PC-3 (cell line): Measurements from ENCODE around the gene SLC39A1. TPM values are rescaled to one million over a fixed set of nuclear protein-coding genes. Genes with fewer than 3 reads are reported as not detected.

Source experiments
- ATAC-seq: fragments of 200-7000 bp; cut with Tn5 transposase; 2 replicates; pipeline ENCODE4 v1.9.1; 2020; ENCODE audit warnings: mild to moderate bottlenecking, moderate library complexity
- BruUV-seq: library from RNA; stranded (reverse); fragments of 400-500 nt; replicated peaks from 2 replicates; lab custom pipeline; 2021; lab: Mats Ljungman, UMichigan
- CTCF ChIA-PET: fragments of 300-600 bp; sonication (Branson Sonifier 250); formaldehyde crosslinking; loops from one replicate; lab custom pipeline; 2022; ENCODE audit warnings: antibody characterized with exemption; lab: Charles Lee
- POLR2A ChIA-PET: fragments of 300-600 bp; sonication (Branson Sonifier 250); formaldehyde crosslinking; loops from one replicate; lab custom pipeline; 2022; ENCODE audit warnings: antibody characterized with exemption; ENCODE audit not compliant: unreplicated experiment; lab: Charles Lee
- DNase-seq: peaks from one replicate; pipeline ENCODE4 v3.0.0-alpha.2; 2015
- H2AFZ ChIP-seq: fragments of 300-600 bp; sonication (generic); 2 replicates; pipeline ENCODE4 v1.6.0; 2016; ENCODE audit warnings: antibody characterized with exemption, low read length
- H3F3A ChIP-seq: fragments of 300-600 bp; sonication (generic); one replicate; pipeline ENCODE4 v1.6.0; 2017; ENCODE audit warnings: antibody characterized with exemption, low read length, control low read depth, mild to moderate bottlenecking; ENCODE audit not compliant: unreplicated experiment
- H3K27ac ChIP-seq: fragments of 300-600 bp; sonication (generic); 2 replicates; pipeline ENCODE4 v1.5.1; 2016; ENCODE audit warnings: mild to moderate bottlenecking, low read length
- H3K27me3 ChIP-seq: fragments of 300-600 bp; sonication (generic); 2 replicates; pipeline ENCODE4 v1.6.1; 2016; ENCODE audit warnings: low read length, mixed read lengths
- H3K36me3 ChIP-seq: fragments of 300-600 bp; sonication (generic); 2 replicates; pipeline ENCODE4 v1.6.1; 2016; ENCODE audit warnings: low read depth, mixed run types, low read length, mixed read lengths
- H3K4me1 ChIP-seq: fragments of 300-600 bp; sonication (generic); 2 replicates; pipeline ENCODE4 v1.5.1; 2016; ENCODE audit warnings: low read length; ENCODE audit not compliant: insufficient read depth
- H3K4me2 ChIP-seq: fragments of 300-600 bp; sonication (generic); 2 replicates; pipeline ENCODE4 v1.6.0; 2016; ENCODE audit warnings: low read length
- H3K4me3 ChIP-seq: fragments of 300-600 bp; sonication (generic); 2 replicates; pipeline ENCODE4 v1.5.1; 2016; ENCODE audit warnings: mild to moderate bottlenecking, low read length, mixed read lengths
- H3K79me2 ChIP-seq: fragments of 300-600 bp; sonication (generic); 2 replicates; pipeline ENCODE4 v1.6.1; 2017; ENCODE audit warnings: low read length, mixed read lengths
- H3K9ac ChIP-seq: fragments of 300-600 bp; sonication (generic); 2 replicates; pipeline ENCODE4 v1.6.0; 2016; ENCODE audit warnings: mild to moderate bottlenecking, low read length
- H3K9me2 ChIP-seq: fragments of 300-600 bp; sonication (generic); replicated peaks from 2 replicates; pipeline ENCODE4 v1.6.1; 2016; ENCODE audit warnings: mixed run types, low read length, mixed read lengths
- H3K9me3 ChIP-seq: fragments of 300-600 bp; sonication (generic); 2 replicates; pipeline ENCODE4 v1.6.1; 2016; ENCODE audit warnings: low read length, mixed read lengths
- H4K20me1 ChIP-seq: fragments of 300-600 bp; sonication (generic); 2 replicates; pipeline ENCODE4 v1.6.1; 2016; ENCODE audit warnings: low read length, mixed read lengths
- EZH2 ChIP-seq: fragments of 300-600 bp; sonication (generic); IDR thresholded peaks from one replicate; pipeline ENCODE4 v1.6.1; 2017; ENCODE audit warnings: antibody characterized with exemption, mild to moderate bottlenecking, low read length; ENCODE audit not compliant: unreplicated experiment
- EZH2phosphoT487 ChIP-seq: fragments of 300-600 bp; sonication (generic); IDR thresholded peaks from 2 replicates; pipeline ENCODE4 v1.6.1; 2018; ENCODE audit warnings: mild to moderate bottlenecking, antibody characterized with exemption, low read length, borderline replicate concordance
- intact Hi-C: fragments of 100-400 bp; cut with micrococcal nuclease; formaldehyde crosslinking; loops from 2 replicates; pipeline ENCODE4 v1.9.0; 2023
- total RNA-seq: library from RNA; depleted of rRNA; stranded (reverse); fragments of >200 nt; gene quantifications from 2 replicates; pipeline ENCODE4 v1.2.3, GENCODE V29; 2014
- TF ChIP-seq, protein P1 (sequence below): fragments of 300-600 bp; sonication (generic); conservative IDR thresholded peaks from 2 replicates; pipeline ENCODE4 v1.5.1; 2017; ENCODE audit warnings: antibody characterized with exemption, low read depth, mild to moderate bottlenecking, low read length

Gene SLC39A1
- total RNA-seq, 1 experiment from 2014 or later, result 201 TPM

DNA sequence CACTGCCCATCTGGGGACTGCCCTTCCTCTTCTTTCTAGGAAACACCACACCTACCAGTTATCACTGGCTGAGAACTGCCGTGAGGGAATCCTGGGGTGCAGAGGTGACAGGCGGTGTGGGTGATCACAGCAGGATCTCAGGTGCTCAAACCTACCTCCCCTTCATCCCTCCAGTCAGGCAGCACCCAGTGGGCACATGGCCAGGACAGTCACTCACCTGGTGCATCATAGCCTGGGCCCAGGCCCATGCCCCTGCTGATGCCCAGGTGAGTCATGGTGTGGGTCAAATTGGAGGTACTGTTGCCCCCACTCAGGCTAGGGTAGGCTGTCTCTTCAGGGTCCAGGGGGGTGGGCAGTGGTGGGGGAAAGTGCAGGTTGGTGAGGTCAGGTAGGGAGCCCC, 11.5 kb downstream of the SLC39A1 start:
- Histone ChIP-seq H3K79me2 (peaks cover 35% of the 10 kb centered on the region), H4K20me1 (peaks cover 8% of the 10 kb centered on the region), H3K27me3 (no peaks in the 10 kb centered on the region), H3K4me3 (no peak overlapping the region), H3K9me3 (no peaks in the 10 kb centered on the region), H3K36me3 (peaks cover 33% of the 10 kb centered on the region; the same call in 1 of the 2 replicates), H3F3A (no peaks in the 10 kb centered on the region), H3K4me2 (no peak overlapping the region), H3K9me2 (no peaks in the 10 kb centered on the region), H3K9ac (no peak overlapping the region), H2AFZ (no peak overlapping the region), H3K27ac (no peak overlapping the region), H3K4me1 (peaks cover 19% of the 10 kb centered on the region)
- intact Hi-C loops, result no loop called here
- TF ChIP-seq EZH2phosphoT487, result no peak
- no peak for TF ChIP-seq EZH2
- TF ChIP-seq, protein P1, sequence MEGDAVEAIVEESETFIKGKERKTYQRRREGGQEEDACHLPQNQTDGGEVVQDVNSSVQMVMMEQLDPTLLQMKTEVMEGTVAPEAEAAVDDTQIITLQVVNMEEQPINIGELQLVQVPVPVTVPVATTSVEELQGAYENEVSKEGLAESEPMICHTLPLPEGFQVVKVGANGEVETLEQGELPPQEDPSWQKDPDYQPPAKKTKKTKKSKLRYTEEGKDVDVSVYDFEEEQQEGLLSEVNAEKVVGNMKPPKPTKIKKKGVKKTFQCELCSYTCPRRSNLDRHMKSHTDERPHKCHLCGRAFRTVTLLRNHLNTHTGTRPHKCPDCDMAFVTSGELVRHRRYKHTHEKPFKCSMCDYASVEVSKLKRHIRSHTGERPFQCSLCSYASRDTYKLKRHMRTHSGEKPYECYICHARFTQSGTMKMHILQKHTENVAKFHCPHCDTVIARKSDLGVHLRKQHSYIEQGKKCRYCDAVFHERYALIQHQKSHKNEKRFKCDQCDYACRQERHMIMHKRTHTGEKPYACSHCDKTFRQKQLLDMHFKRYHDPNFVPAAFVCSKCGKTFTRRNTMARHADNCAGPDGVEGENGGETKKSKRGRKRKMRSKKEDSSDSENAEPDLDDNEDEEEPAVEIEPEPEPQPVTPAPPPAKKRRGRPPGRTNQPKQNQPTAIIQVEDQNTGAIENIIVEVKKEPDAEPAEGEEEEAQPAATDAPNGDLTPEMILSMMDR, result no peak
- CTCF ChIA-PET, result no interaction called here
- ATAC-seq (peak; percentile 49), DNase-seq (peak; percentile 88)
- no TSS peak for BruUV-seq
- POLR2A ChIA-PET, result no interaction called here

DNA sequence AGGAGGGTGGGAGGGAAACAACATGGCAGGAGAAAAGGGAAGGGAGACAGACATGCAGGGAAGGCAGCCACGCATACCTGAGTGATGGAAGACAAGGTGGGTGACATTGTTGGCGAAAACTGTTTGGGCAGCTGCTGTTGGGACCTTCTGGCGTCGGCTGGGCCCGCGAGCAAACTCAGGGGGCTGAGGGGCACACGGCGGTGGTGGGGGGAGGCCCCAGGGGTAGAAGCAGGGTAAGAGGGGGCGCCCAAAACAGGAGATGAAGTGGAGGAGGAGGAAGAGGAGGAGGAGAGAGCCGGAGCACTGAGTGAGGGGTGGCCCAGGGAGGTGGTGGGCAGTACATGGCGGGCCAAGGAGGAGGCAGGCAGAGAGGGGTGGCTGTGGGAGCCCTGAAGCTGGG, 12.2 kb downstream of the SLC39A1 start:
- Histone ChIP-seq H3K36me3 (peaks cover 33% of the 10 kb centered on the region; the same call in 1 of the 2 replicates), H3K4me3 (no peak overlapping the region), H3K27me3 (no peaks in the 10 kb centered on the region), H3F3A (no peaks in the 10 kb centered on the region), H3K9me2 (no peaks in the 10 kb centered on the region), H3K27ac (no peak overlapping the region), H3K4me2 (no peak overlapping the region), H3K9me3 (no peaks in the 10 kb centered on the region), H3K4me1 (peaks cover 14% of the 10 kb centered on the region), H3K79me2 (peaks cover 29% of the 10 kb centered on the region), H3K9ac (no peak overlapping the region), H2AFZ (no peak overlapping the region), H4K20me1 (peaks cover 2% of the 10 kb centered on the region)
- no peak for DNase-seq
- no TSS peak for BruUV-seq
- POLR2A ChIA-PET, result no interaction called here
- ATAC-seq, result no peak
- CTCF ChIA-PET, result no interaction called here
- intact Hi-C loops, result no loop called here
- TF ChIP-seq EZH2phosphoT487 (no peak), EZH2 (no peak)
- TF ChIP-seq, protein P1, result no peak

DNA sequence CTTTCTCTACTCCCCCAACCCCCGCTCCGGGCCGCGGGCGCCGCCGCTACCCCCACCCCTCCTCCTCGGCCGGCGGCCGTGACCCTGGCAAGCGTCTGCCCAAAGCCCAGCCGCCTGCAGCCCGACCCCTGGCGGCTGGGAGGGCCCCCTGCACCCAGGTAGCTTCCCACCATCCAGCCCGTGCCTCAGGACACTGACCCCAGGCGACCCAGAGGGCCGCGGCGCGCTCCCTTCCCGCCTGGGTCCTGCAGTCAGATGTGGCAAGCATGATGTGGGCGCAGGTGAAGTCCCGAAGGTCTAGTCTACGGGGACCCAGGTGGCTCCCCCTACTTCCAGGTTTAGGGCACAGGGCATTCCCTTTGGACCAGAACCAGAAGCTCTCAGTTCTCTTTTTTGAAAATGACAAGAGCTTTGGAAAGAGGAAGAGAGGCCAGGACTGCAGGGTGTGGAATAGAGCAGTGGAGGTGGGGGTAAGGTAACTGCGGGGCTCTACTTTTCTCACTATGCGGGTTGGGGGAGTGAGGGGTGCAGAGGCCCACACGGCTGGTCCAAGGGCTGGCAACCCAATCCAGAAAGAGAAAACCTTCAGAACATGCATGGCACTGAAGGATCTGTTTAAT, 16.6 kb downstream of the SLC39A1 start, which contains the start of gene DENND4B:
Gene DENND4B, minus strand, starts transcription at position 97 of the 620 bp plus-strand sequence. CDS start 2,344 bp downstream, outside the sequence.
- intact Hi-C loops, result loop anchor here (1.0 kb wide), 1 partner anchor 12 kb away; the partner anchor contains the start of gene CRTC2
- Histone ChIP-seq H3F3A (no peaks in the 10 kb centered on the region), H3K9me2 (no peaks in the 10 kb centered on the region), H3K36me3 (peaks cover 19% of the 10 kb centered on the region; the same call in 1 of the 2 replicates), H3K79me2 (peaks cover 23% of the 10 kb centered on the region), H3K27me3 (no peaks in the 10 kb centered on the region), H4K20me1 (no peaks in the 10 kb centered on the region), H3K4me2 (peak within 1 kb of the TSS; percentile 96), H3K9ac (peak within 1 kb of the TSS; percentile 79), H2AFZ (peak within 1 kb of the TSS; percentile 86), H3K27ac (peak within 1 kb of the TSS; percentile 43), H3K9me3 (no peaks in the 10 kb centered on the region), H3K4me3 (peak within 1 kb of the TSS; percentile 81), H3K4me1 (peaks cover 13% of the 10 kb centered on the region)
- ATAC-seq (peak; percentile 88), DNase-seq (peak; percentile 86)
- ChIA-PET POLR2A (interaction anchor here (0.6 to 1.1 kb wide), 3 partner anchors 23 to 325 kb away, joined by 3 to 15 read pairs (median 11); partner anchors contain the start of gene HAX1), CTCF (interaction anchor here (0.5 to 1.6 kb wide), 10 partner anchors 11 to 127 kb away, joined by 3 to 19 read pairs (median 5); partner anchors contain the start of genes GATAD2B, JTB, RAB13 and SLC39A1)
- TF ChIP-seq EZH2phosphoT487 (no peak), EZH2 (no peak)
- TF ChIP-seq, protein P1, result peak; percentile 90
- BruUV-seq, result no TSS peak
